GM12865 (cell line): ENCODE results near the gene ZNF780A.

Experiments
- DNase-seq: peaks from one replicate; pipeline ENCODE4 v3.0.0; 2010; ENCODE audit warnings: low read depth
- H3K4me3 ChIP-seq: 2 replicates; pipeline ENCODE4 v1.5.1; 2011; ENCODE audit warnings: mild to moderate bottlenecking, low read depth, low read length, control low read depth
- TF ChIP-seq, protein P1 (sequence below): IDR thresholded peaks from 2 replicates; pipeline ENCODE4 v1.5.1; 2011; ENCODE audit warnings: low read length, control low read depth, low read depth, inconsistent platforms; ENCODE audit not compliant: insufficient read depth; ENCODE audit errors: missing control alignments

ZNF780A gene

DNA sequence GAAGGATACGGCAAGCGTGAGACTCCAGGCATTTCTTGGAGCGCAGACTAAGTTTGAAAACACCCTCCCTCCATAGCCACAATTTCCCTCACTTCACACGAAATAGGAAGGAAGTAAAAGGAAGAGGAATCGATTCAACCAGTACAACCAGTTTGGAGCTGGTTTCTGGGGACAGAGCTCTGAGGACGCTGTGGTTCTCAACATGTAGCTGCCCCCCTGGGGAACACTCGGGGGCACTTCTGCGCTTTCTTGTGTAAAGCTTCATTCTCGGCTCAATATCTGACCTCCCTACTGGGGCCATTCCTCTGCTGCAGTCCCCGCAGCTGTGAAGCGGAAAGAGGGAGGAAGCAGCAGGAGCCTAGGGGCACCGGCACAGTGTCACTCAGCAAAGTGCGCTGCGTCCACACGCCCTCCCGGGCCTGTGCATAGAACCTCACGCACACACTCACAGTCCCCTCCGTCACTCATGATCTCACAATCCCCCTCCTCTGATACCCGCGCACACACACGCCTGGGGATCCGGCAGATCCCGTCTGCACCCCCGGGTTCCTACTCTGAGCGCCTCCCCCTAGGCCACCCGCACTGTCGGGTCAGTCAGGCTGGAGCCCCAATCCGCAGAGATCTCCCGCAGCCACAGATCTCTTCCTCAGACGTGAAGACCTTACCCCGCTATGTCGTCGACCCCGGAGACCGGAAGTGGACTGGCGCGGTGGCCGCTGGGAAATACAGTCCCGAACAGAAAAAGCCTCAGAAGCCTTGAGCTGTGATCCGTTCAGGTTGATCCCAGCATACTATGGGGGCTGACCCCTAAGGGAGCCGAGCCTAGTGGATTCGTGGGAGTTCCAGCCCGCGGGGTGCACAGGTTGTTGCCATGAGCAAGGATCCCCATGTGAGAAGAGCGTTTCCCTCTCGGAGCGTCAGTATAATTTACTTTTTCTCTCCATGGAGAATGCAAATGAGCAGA lies at the start of gene ZNF780A:
ZNF780A (minus strand) TSS at position 703 of the 964 bp plus-strand sequence. CDS start 6,190 bp downstream, outside the sequence.
- H3K4me3 ChIP-seq, result peak within 1 kb of the TSS; percentile 80
- DNase-seq, result peak; percentile 86
- TF ChIP-seq, protein P1, sequence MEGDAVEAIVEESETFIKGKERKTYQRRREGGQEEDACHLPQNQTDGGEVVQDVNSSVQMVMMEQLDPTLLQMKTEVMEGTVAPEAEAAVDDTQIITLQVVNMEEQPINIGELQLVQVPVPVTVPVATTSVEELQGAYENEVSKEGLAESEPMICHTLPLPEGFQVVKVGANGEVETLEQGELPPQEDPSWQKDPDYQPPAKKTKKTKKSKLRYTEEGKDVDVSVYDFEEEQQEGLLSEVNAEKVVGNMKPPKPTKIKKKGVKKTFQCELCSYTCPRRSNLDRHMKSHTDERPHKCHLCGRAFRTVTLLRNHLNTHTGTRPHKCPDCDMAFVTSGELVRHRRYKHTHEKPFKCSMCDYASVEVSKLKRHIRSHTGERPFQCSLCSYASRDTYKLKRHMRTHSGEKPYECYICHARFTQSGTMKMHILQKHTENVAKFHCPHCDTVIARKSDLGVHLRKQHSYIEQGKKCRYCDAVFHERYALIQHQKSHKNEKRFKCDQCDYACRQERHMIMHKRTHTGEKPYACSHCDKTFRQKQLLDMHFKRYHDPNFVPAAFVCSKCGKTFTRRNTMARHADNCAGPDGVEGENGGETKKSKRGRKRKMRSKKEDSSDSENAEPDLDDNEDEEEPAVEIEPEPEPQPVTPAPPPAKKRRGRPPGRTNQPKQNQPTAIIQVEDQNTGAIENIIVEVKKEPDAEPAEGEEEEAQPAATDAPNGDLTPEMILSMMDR, result no peak

DNA sequence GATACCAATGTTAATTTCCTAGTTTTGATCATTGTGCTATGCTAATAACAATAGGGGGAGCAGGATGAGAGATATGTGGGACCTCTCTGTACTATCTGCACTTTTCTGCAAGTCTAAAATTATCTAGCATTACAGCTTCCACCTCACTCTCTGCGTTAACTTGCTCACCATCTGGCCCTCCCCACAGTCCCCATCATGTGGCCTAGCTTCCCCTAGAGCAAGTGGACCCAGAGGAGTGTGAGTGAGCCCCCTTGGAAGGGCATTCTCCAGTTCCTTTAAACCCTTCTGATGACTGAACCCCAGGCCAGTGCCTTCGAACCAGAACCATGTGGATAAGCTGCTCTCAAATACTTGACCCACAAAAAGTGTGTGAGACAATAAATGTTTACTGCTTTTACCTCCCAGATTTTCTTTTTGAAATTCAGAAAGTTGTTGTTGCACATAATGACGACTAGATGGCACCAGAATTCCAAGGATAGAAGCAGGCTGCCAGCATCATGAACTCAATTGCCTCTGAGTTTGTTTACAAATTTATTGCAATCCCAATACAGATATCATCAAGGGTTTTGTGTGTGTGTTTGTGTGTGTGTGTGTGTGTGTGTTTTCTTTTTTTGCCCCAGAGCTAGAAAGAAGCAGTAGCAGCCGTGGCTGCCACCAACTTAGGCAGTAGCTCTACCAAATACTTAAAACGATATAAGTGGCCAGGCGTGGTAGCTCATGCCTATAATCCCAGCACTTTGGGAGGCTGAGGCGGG lies 49.0 kb upstream of the ZNF780A start:
- peak; percentile 73 for DNase-seq
- H3K4me3 ChIP-seq, result no peak overlapping the region
- TF ChIP-seq, protein P1, result peak; percentile 62

DNA sequence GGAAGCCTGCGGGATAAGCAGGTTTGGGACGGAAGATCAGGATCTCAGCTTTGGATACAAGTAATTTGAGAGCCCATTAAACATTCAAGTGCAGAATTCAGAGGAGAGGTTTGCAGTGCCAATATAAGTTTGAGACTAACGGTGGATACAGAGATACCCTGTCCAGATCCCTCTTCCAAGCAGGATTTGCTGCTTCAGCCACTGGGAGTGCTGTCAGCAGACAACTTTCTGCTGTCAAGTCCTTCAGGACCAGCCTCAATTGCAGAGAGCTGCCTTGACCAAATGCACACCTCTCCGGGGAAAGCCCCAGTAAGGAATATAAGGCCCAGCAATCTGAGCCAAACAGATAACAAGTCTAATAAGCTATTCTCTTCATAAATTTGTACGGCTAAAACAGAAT lies 46.1 kb upstream of the ZNF780A start:
- TF ChIP-seq, protein P1, result no peak

DNA sequence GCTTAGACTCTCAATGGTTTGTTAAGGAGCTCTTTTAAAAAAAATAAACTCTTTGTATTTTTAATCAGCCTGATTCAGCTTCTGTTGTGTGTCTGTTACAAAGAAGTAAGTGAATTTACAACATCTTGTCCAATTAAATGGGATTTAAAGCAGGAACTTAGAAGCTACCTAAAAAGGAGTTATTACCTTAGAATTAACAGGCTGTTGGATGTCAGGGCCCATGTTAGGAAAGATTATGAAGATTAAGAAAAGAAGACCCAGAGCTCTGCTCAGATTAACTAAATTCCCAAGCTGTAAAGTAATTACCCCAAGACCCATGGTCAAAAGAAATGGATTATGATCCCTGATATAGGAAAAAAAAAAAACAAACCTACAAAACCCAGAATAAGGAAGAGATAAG lies 44.1 kb upstream of the ZNF780A start:
- H3K4me3 ChIP-seq, result no peak overlapping the region
- DNase-seq, result no peak
- TF ChIP-seq, protein P1, result no peak

More for the DNA sequence above, 46.1 kb upstream of the ZNF780A start:
- no peak overlapping the region for H3K4me3 ChIP-seq
- DNase-seq, result no peak

DNA sequence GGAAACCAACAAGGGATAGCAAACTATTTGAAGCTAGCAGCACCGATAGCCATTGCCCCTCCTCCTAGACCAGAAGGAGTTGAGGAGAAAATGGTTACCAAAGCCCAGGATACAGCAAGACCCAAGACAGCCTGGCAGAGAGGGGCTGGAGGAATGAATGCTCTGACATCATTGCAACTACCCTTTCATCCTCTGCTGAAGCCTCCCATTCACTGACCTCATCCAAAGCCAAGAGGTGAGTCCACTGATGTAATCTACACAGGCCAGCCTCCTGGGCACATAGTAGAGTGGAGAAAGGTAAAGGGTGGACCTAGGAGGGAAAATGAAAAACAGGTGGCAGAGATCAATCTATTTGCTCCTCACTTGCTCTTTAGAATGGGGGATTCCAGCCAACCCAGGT lies 42.7 kb upstream of the ZNF780A start:
- DNase-seq, result no peak
- H3K4me3 ChIP-seq, result no peak overlapping the region
- TF ChIP-seq, protein P1, result no peak

DNA sequence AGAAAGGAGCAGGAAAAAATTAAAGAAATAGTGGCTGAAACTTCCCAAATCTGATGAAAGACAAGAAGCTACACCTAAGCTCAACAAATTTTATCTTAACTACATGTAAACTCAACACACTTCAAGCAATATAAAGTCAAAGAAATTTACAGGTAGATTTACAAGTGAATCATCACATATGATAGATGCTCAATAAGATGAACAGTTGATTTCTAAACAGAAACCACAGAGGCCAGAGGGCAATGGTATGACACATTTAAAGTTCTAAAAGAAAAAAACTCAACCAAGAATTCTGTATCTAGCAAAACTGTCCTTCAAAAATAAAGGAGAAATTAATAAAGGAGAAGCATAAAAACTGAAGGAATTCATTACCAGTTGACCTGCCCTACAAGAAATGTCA lies 39.3 kb upstream of the ZNF780A start:
- TF ChIP-seq, protein P1, result no peak
- H3K4me3 ChIP-seq, result no peak overlapping the region
- no peak for DNase-seq
